ENCODE results near the gene TTLL4.

DNA sequence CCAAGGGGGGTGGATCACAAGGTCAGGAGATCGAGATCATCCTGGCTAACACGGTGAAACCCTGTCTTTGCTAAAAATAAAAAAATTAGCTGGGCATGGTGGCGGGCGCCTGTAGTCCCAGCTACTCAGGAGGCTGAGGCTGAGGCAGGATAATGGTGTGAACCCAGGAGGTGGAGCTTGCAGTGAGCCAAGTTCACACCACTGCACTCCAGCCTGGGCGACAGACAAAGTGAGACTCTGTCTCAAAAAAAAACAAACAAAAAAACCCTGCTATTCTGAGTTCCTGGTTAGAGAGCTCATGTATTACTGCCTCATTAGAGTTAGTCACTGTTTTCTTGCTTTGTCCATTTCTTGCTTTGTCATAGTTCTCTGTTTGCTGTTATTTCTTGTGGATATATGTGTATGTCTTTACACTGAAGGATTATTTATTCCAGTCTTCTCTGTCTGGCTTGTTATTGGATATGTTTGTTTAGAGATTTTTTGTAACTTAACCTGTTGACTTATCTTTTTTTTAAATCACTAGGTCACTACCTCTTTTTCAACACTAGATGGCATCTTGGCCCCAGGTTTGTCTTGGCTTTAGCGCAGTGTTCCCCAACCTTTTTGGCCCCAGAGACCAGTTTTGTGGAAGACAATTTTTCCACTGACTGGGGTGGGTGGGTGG is 17.0 kb downstream of the TTLL4 start:
- TF ChIP-seq, protein P1, sequence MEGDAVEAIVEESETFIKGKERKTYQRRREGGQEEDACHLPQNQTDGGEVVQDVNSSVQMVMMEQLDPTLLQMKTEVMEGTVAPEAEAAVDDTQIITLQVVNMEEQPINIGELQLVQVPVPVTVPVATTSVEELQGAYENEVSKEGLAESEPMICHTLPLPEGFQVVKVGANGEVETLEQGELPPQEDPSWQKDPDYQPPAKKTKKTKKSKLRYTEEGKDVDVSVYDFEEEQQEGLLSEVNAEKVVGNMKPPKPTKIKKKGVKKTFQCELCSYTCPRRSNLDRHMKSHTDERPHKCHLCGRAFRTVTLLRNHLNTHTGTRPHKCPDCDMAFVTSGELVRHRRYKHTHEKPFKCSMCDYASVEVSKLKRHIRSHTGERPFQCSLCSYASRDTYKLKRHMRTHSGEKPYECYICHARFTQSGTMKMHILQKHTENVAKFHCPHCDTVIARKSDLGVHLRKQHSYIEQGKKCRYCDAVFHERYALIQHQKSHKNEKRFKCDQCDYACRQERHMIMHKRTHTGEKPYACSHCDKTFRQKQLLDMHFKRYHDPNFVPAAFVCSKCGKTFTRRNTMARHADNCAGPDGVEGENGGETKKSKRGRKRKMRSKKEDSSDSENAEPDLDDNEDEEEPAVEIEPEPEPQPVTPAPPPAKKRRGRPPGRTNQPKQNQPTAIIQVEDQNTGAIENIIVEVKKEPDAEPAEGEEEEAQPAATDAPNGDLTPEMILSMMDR (IDR thresholded peaks at IDR 0.05; ENCODE audit: insufficient read depth, low read depth, low read length): peak; percentile 47
- no peak for TF ChIP-seq EZH2 (IDR thresholded peaks at IDR 0.05; ENCODE audit: insufficient read depth, low read length)

All from astrocyte (in vitro differentiated cells and primary cell).